Measurements from ENCODE around the gene TIMP3.
"Not testable (repeated sequence)": the region's sequence is repeated elsewhere in the genome, so short reads cannot be mapped to it uniquely, and the experiment has no call there.

TIMP3 gene

GRCh38 chr22:32801537-32802236, at the start of gene TIMP3:
TSS of gene TIMP3 (plus strand) at chr22:32801705. CDS start at chr22:32802002, 297 bp downstream.
- peak; percentile 53 for DNase-seq (ENCODE audit: low spot score)

- no peak for DNase-seq (ENCODE audit: low spot score)
Observed at GRCh38 chr22:32752326-32752725, 49.2 kb upstream of the TIMP3 start.

- no peak for DNase-seq (ENCODE audit: low spot score)
Observed at GRCh38 chr22:32752816-32753520, 48.5 kb upstream of the TIMP3 start.

- no peak for DNase-seq (ENCODE audit: low spot score)
Observed at GRCh38 chr22:32753591-32753990, 47.9 kb upstream of the TIMP3 start.

DNA sequence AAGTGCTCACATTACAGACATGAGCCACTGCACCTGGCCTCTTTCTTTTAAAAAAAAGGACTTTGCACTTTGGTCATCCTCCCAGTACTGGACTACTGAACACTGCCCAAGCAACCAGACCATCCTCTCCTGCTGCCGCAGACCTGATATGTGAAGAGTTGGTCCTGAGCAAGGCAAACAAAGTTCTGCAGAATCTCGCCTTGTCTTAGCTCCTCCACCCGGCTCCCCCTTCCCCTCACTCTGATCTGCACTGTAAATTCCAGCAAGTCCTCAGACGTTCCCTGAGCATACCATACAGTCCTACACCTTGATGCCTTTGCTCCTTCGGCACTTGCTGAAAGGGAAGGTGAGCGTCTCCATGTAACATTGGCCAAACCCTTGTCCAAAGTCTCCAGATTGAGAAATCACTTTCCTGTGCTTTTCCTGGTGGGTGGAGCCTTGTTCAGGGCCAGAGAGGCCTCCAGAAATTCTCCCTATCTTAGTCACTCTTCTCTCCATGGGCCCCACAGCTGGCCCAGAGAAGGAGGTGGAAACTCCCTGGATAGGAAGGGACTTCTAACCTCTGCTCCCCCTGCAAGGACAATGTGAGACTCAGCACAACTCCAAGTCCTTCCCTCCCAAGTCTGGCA, 47.0 kb upstream of the TIMP3 start:
- no peak for DNase-seq (ENCODE audit: low spot score)

DNA sequence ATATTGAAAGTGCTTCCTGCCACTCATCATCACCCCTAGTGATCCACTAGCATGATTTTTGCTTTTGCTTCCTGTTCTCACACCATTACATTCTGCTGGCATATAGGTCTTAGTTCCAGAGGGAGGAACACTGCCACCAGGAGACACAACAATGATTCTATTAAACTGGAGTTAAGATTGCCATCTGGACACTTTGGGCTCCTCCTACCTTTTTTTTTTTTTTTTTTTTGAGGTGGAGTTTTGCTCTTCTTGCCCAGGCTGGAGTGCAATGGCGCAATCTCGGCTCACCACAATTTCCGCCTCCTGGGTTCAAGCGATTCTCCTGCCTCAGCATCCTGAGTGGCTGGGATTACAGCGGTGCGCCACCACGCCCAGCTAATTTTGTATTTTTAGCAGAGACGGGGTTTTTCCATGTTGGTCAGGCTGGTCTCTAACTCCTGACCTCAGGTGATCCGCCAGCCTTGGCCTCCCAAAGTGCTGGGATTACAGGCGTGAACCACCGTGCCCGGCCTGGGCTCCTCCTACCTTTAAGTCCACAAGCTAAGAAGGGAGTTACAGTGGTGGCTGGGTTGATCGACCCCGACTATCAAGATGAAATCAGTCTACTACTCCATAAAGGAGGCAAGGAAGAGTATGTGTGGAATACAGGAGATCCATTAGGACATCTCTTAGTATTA, 44.3 kb upstream of the TIMP3 start:
- not testable (repeated sequence) for DNase-seq (ENCODE audit: low spot score)

GRCh38 chr22:32758866-32759385, 42.6 kb upstream of the TIMP3 start:
- no peak for DNase-seq (ENCODE audit: low spot score)

- DNase-seq (ENCODE audit: low spot score), result no peak
Observed at GRCh38 chr22:32760396-32760795, 41.1 kb upstream of the TIMP3 start.

DNA sequence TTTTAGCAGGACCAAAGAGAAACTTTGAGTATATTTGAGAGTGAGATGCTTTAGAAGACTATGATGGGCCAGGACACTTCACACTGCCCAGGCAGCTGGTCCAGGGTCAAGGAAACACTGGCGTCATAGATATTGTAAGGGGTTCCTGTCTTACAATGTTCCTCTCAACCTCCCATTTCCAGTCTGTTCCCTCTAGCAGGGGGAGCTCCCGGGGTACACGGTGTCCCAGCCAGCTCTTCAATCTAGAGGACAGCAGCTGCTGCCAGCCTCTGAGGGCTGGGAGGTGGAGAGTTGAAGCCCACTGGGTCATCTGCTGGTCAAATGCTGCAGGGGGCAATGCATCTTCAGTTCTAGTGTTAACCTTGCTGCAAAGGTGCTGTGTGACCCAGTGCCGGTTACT, 40.7 kb upstream of the TIMP3 start:
- no peak for DNase-seq (ENCODE audit: low spot score)

- no peak for DNase-seq (ENCODE audit: low spot score)
Observed at GRCh38 chr22:32761251-32761903, 40.1 kb upstream of the TIMP3 start.

DNA sequence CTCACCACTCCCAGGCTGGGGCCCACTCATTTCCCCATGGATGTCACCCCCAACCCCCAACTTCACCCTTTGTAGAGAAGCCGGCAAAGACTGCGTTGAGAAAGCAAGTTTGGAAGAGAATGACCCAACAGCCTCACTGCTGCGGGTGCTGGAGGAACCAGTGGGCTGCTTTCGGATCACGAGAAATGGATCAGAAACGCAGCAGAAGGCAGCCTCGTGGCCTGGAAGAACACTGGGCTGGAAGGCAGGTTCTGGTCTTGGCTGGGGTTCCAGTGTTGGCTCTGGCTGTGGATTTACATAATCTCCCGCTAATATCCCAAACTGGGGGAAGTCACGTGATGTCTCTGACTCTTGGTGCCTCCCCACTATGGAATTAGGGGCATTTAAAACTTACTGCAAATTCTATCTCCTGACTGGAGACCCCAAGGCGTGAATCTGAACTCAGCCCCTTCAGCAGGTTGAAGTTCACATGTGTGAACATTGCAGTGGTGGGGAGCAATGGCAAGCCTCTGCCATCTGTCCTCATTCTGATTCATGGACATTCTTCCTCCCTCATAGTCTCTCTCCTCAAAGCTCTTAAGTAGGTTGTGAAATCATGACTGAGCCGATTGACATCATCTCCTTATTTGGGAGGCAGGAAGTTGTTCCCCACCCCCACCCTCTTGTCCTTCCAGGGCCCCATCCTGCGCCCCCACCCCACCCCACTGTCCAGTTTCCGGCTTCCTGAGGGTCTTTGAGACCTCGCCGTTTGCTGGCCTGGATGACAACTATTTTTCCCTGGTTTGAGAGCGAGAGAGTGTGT, 37.0 kb upstream of the TIMP3 start:
- no peak for DNase-seq (ENCODE audit: low spot score)

DNA sequence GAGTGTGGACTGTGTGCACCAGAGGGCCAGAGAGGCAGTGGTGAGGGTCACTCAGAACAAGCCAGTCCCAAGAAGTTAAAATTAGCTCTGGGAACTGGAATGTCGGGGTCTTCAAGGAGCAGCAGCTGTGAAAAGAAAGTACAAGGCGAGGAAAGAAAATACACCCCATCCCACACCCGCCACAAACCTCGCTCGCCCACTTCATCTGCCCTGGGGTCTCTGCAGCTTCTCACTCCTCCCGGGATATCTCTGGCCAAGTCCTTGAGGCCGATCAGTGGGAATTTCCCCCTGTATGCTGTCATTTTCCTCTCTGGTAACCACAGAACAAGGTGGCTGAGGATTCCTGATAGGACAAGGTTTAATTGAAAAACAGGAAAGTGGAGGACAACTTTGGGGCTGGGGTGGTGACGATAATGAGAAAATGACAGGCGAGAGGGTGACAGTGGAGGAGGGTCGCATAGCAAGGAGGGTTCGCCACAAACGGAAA, 36.3 kb upstream of the TIMP3 start:
- DNase-seq (ENCODE audit: low spot score), result no peak

- DNase-seq (ENCODE audit: low spot score), result no peak
Observed at GRCh38 chr22:32771756-32772155, 29.7 kb upstream of the TIMP3 start.

GRCh38 chr22:32775957-32776356, 25.5 kb upstream of the TIMP3 start:
- DNase-seq (ENCODE audit: low spot score), result no peak

DNA sequence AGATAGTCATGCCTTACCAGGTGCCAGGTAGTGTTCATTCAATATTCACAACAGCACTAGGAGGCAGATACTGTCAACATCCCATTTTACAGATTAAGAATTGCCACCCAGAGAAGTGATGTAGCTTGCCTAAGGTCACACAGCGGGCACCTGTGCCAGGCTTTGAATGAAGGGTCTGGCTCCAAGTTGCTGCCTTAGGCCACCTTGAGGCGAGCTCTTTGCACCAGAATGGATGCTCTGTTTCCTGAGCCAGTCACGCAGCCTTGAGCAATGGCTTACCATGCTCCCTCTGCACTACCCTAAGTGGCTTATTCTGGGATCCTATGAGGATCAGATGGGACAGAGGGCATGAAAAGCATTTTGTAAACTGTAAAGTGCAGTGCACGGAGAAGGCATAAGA, 25.1 kb upstream of the TIMP3 start:
- no peak for DNase-seq (ENCODE audit: low spot score)

- no peak for DNase-seq (ENCODE audit: low spot score)
Observed at GRCh38 chr22:32776802-32777201, 24.7 kb upstream of the TIMP3 start.

DNA sequence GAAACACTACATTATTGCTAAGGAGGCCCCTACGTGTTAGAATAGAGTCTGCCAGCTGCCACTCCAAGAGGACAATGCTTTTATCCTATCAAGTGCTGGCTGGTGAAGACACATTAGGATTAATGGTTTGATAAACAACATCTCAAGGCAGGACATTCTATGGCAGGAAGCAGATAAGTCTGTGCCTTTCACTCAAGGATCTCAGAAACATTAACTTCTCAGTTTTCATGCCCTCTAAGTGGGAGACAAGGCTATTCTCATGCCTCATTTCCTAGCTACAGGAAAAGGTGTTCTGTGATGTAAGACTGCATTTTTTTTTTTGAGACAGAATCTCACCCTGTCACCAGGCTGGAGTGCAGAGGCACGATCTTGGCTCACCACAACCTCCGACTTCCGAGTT, 23.5 kb upstream of the TIMP3 start:
- DNase-seq (ENCODE audit: low spot score), result no peak

GRCh38 chr22:32780726-32781310, 20.7 kb upstream of the TIMP3 start:
- DNase-seq (ENCODE audit: low spot score), result no peak

DNA sequence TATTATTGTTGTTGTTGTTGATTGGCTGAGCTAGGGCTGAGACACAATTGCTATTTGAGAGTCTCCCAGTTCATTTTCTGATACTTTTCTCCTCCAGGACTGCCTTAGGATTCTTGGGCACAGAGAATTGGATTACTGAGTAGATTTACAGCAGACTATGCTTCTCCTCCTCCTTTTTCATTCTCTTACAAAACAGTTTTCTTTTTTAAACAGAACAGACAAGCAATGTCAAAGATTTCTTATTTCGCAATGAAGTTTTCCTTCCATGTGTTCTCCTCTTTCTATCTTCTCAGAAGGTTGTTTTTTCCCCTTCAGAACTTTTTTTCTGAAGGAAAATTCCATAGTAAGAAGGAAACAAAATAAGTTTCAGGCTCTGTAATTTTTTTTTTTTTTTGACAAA, 19.8 kb upstream of the TIMP3 start:
- no peak for DNase-seq (ENCODE audit: low spot score)

- DNase-seq (ENCODE audit: low spot score), result no peak
Observed at GRCh38 chr22:32785321-32786026, 16.0 kb upstream of the TIMP3 start.

Data from globus pallidus (tissue), 1 donor.